ENCODE data around the gene LBHD2. TPM values are rescaled to one million over a fixed set of nuclear protein-coding genes. Genes with fewer than 3 reads are reported as not detected.
A peak's percentile ranks its signal among the peaks of the same experiment; 100 is the strongest.

Gene LBHD2
- polyA plus RNA-seq, 1 experiment = not detected

- ChIA-PET POLR2A (no interaction called here), CTCF (interaction anchor here (0.7 to 7.8 kb wide), 16 partner anchors 9 to 316 kb away, joined by 3 to 83 read pairs (median 5); partner anchors contain the start of gene LBHD2)
- Histone ChIP-seq H3K27me3 (ENCODE audit: control insufficient read depth, insufficient read depth, low read length) (0 out of 2 replicates have a peak, but pooled peaks cover 1% of the 10 kb centered on the region), H3K36me3 (ENCODE audit: control insufficient read depth, insufficient read depth, low read length) (no peaks in the 10 kb centered on the region), H3K4me3 (ENCODE audit: low read depth, low read length) (peak overlapping the region; percentile 43)
- no peak for DNase-seq (ENCODE audit: low read depth)
- no peak for TF ChIP-seq CTCF (IDR thresholded peaks at IDR 0.05; ENCODE audit: insufficient read depth, low read depth, low read length)
Measured at GRCh38 chr14:103074729-103075367, 9.2 kb upstream of the LBHD2 start.

GRCh38 chr14:103078420-103078749, 5.6 kb upstream of the LBHD2 start:
- Histone ChIP-seq H3K27me3 (ENCODE audit: control insufficient read depth, insufficient read depth, low read length) (0 out of 2 replicates have a peak, but pooled peaks cover 1% of the 10 kb centered on the region), H3K36me3 (ENCODE audit: control insufficient read depth, insufficient read depth, low read length) (no peaks in the 10 kb centered on the region), H3K4me3 (ENCODE audit: low read depth, low read length) (no peak overlapping the region)
- DNase-seq (ENCODE audit: low read depth) = no peak
- ChIA-PET POLR2A (no interaction called here), CTCF (interaction anchor here (0.9 to 7.8 kb wide), 9 partner anchors 10 to 255 kb away, joined by 3 to 83 read pairs (median 4); partner anchors contain the start of gene EIF5)
- TF ChIP-seq CTCF (IDR thresholded peaks at IDR 0.05; ENCODE audit: insufficient read depth, low read depth, low read length) = peak; percentile 86

- CTCF ChIA-PET = interaction anchor here (0.9 to 7.8 kb wide), 8 partner anchors 9 to 255 kb away, joined by 3 to 83 read pairs (median 4); partner anchors contain the start of gene EIF5
- DNase-seq (ENCODE audit: low read depth) = no peak
Measured at GRCh38 chr14:103078860-103079587, 5.0 kb upstream of the LBHD2 start.

DNA sequence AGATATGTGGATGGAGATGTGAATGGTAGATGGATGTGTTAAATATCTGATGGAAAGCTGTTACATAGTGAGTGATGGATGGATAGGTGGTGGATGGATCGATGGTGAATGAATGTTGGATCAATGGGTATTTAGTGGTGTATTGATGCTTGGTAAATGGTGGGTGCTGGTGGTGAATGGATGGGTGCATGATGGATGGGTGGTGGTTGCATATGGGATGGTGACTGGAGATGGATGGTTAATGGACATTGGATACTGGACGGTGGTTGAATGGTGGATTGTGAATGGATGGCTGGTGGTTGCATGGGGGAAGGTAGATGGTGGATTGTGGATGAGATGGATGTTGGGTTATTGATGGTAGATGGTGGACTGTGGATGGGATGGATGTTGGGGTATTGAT, 2.1 kb upstream of the LBHD2 start:
- CTCF ChIA-PET = interaction anchor here (1.1 kb wide), 1 partner anchor 211 kb away, joined by 3 read pairs; no protein-coding TSS in a partner anchor
- H3K36me3 ChIP-seq (ENCODE audit: control insufficient read depth, insufficient read depth, low read length) = no peaks in the 10 kb centered on the region
- no peak for TF ChIP-seq CTCF (IDR thresholded peaks at IDR 0.05; ENCODE audit: insufficient read depth, low read depth, low read length)
- H3K27me3 ChIP-seq (ENCODE audit: control insufficient read depth, insufficient read depth, low read length) = peaks cover 5% of the 10 kb centered on the region
- DNase-seq (ENCODE audit: low read depth) = no peak
- POLR2A ChIA-PET = no interaction called here
- H3K4me3 ChIP-seq (ENCODE audit: low read depth, low read length) = no peak overlapping the region

More at GRCh38 chr14:103078860-103079587, 5.0 kb upstream of the LBHD2 start:
- 0 out of 2 replicates have a peak, but pooled peaks cover 1% of the 10 kb centered on the region for H3K27me3 ChIP-seq (ENCODE audit: control insufficient read depth, insufficient read depth, low read length)
- H3K4me3 ChIP-seq (ENCODE audit: low read depth, low read length) = no peak overlapping the region
- no peaks in the 10 kb centered on the region for H3K36me3 ChIP-seq (ENCODE audit: control insufficient read depth, insufficient read depth, low read length)
- POLR2A ChIA-PET = no interaction called here
- TF ChIP-seq CTCF (IDR thresholded peaks at IDR 0.05; ENCODE audit: insufficient read depth, low read depth, low read length) = no peak
